Measurements from ENCODE around the gene TTLL11.
"Not testable (repeated sequence)": the region's sequence is repeated elsewhere in the genome, so short reads cannot be mapped to it uniquely, and the experiment has no call there.

Gene TTLL11

GRCh38 chr9:122000526-122000925 lies 92.6 kb downstream of the TTLL11 start:
- DNase-seq (ENCODE audit: low read depth) = not testable (repeated sequence)

DNA sequence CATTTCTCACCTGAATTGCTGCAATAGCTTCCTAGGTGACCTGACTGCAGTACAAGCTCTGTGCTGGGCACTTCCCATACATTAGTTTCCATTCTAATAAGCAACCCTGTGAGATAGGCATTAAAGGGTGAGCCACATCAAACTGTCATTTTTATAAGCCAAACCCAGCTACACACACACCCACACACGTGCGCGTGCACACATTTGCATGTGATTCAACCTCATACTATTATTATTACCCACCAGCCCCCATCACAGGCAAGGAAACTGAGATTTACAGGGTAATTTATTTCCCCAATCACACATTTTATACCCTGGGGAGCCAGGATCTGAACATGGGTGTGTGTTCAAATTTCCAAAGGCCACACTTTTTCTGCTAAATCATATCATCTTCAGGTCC lies 93.6 kb downstream of the TTLL11 start:
- DNase-seq (ENCODE audit: low read depth) = no peak

- no peak for DNase-seq (ENCODE audit: low read depth)
Measured at GRCh38 chr9:121998513-121999049, 94.5 kb downstream of the TTLL11 start.

GRCh38 chr9:121997791-121998190 lies 95.3 kb downstream of the TTLL11 start:
- no peak for DNase-seq (ENCODE audit: low read depth)

- no peak for DNase-seq (ENCODE audit: low read depth)
Measured at GRCh38 chr9:121996783-121997182, 96.3 kb downstream of the TTLL11 start.

DNA sequence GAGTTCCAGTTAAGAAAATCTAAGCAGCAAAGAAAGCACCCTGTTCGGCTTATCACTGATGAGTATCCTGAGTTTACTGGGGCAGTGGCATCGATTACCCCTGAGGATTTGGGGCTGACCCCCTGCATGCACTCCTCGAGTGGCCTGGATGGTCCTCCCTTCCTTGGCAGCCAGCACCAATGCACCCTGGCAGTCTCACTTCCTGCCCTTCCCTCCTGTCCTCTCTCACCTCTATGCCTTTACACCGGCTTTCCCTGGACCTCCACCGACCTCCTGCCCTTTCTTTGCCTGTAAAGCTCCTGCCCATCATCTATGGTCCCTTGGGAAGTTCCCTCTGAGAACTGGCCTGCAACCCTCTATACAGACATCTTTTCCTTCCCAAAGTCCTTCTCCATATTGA lies 97.1 kb downstream of the TTLL11 start:
- DNase-seq (ENCODE audit: low read depth) = no peak

DNA sequence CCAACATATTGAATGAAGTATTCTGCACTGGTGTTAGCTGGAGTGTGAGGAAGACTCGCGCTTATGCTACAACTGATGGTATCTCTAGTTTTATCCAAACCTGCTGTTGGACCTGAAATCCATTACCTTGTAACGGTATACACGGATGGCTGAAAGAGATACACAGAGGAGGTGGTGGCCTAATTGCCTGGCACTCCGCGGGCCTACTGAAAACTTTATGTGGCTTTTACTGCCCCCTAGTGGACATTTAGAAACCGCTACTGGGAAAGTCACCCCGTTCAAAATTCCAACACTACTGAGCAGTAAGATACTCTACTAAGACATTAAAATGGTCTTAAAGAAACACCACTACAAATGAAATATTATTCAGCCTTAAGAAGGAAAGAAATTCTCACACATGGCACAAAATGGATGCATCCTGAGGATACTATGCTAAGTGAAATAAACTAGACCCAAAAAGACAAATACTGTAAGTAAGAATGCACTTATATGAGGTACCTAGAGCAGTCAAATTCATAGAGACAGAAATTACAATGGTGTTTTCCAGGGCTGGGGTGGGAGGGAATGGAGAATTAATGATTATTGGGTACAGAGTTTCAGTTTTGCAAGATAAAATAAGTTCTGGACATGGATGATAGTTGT lies 100.4 kb downstream of the TTLL11 start:
- DNase-seq (ENCODE audit: low read depth) = no peak

GRCh38 chr9:121991307-121991661 lies 101.8 kb downstream of the TTLL11 start:
- DNase-seq (ENCODE audit: low read depth) = no peak

DNA sequence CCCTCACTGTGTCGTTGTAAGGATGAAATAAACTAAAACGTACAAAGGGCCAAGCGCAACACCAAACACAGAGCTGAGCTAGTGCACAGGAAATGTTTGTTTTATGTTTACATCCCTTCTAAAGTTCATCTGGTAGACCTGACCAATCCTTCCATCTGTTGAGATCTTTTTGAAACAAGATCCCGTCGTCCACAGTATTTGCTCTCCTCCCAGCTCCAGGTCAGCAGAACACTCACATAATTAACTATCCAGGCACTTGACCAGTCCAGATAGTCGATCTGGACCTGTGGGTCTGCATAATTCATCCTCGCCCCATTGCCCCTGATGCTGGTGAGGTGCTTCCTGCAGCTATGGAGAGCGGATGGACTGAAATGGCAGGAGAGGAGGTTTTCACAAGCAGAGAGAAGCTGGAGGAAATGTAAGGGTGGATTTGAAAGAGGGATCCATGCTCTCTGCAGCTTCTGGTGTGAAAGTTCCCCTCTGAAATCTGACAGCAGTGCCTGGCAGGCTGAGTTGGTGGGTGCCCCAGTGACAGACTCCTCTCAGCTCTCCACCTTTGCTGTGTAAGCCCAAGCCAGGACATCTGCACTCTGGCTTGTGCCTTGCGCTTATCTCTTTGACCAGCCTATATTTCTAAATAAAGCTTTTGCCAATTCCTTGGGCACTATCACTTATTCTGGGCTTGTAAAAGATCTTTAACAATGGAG lies 102.4 kb downstream of the TTLL11 start:
- DNase-seq (ENCODE audit: low read depth) = no peak

DNA sequence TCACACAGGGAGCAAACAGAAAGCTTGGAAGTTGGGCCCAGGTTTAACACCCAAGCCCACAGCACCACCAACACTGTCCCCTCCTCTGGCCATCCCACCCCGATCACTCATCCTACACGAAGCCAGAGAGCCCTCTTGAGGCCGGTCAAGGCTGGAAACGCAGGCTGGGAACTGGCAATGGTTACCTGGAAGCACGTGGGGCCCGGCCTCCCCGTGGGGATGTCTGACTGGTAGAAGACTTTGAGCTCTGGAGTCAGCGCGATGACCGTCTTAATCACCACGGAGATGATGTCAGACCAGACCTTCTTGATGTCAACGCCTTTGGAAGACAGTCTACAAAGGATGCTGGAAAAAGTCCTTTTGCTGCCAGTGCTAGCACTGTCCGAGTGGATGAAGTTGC lies 104.1 kb downstream of the TTLL11 start:
- DNase-seq (ENCODE audit: low read depth) = no peak

- no peak for DNase-seq (ENCODE audit: low read depth)
Measured at GRCh38 chr9:121987314-121987713, 105.8 kb downstream of the TTLL11 start.

GRCh38 chr9:121985792-121986494 lies 107.2 kb downstream of the TTLL11 start:
- DNase-seq (ENCODE audit: low read depth) = no peak

DNA sequence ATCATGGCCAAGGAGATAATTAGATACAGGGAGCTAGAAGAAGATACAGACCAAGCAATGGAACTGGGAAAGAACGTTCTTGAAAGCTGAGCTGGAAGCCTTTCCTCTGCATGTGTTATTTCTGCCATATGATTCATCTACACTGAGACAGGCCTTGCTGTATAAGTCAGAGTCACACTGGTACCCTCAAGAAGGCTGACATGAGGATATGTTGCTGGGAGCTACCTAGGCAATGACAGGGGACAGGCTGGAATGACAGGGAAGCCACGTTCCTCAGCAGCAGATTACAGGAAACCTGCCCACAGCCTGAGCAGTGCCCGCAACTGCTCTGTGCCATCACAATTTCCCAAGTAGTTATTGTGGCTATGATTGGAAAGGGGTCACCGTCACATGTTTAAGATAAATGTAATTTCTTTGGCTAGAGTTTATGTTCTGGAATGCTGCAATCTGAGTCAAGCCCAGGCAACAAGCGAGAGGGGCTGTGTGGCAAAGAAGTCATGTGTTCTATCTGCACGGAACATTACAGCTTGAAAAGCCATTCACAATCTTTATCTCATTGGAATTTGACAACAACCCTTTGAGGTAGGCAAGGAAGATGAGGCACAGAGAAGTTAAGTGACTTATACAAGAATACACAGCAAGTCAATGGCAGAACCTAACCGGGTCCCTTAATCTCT lies 108.2 kb downstream of the TTLL11 start:
- no peak for DNase-seq (ENCODE audit: low read depth)

DNA sequence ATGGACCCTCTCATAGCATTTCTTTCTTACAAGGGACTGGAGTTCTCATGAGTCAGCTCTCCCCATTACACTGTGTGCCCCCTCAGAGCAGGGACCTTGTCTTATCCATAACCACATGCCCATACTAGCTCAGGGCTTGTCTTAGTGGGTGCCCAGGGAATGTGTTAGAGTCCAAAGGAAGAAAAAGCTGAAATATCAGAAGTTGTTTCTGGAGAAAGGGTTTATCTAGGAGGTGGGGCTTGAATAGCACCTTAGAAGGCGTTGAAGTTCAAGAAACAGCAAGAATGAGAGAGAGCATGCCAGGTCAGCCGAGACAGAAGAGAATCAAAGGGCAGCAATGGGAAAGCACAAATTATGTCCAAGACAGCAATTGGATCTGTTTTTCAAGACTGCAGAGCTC lies 109.4 kb downstream of the TTLL11 start:
- no peak for DNase-seq (ENCODE audit: low read depth)

GRCh38 chr9:121981118-121981883 lies 111.8 kb downstream of the TTLL11 start:
- DNase-seq (ENCODE audit: low read depth) = no peak

DNA sequence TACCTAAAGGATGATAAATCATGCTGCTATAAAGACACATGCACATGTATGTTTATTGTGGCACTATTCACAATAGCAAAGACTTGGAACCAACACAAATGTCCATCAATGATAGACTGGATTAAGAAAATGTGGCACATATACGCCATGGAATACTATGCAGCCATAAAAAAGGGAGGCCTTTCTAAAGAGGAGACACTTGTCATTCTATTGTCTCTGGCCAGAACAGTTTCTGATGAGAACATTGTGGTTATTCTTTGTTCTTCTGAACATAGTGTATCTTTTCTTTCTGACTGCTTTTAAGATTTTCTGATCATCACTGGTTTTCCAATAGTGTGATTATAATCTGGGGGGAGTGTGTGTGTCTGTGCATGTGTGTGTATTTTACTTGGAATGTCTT lies 112.4 kb downstream of the TTLL11 start:
- not testable (repeated sequence) for DNase-seq (ENCODE audit: low read depth)

DNA sequence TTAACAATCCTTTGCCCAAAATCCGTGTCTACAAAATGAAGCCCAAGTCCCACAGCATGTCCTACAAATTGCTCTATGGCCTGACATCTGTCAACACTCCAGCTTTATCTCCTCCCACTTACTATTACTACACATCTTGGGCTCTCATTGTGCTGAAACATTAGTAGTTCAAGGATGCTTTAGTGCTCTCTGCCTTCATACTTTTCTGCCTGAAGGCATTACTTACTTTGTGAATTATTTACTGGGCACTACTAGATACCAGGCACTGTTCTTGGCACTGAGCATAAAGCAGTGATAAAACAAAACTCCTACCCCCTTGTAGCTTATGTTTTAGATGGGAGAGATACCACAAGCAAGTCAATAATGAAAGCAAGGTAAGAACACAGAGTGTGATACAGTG lies 113.4 kb downstream of the TTLL11 start:
- DNase-seq (ENCODE audit: low read depth) = no peak

GRCh38 chr9:121976751-121977150 lies 116.4 kb downstream of the TTLL11 start:
- no peak for DNase-seq (ENCODE audit: low read depth)

DNA sequence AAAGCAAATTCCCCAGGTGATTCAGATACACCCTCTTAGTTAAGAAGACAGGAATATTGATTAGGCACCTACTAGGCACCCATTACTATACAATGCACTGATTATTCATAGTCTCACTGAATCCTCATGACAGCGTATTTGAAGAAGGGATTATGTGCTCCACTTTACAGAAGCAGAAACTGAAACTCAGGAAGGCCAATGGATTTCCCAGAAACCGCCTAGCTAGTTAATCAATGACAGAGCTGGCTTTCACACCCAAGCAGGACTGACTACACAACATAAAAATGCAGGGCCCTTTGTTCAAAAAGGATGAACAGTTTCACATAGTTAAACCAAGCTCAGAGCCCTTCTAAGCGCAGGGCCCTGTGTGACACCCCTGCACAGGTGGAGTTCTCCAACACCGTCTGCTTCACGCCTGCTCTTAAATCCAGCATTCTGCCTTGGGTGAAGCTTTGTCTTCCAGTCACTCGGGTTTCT lies 117.3 kb downstream of the TTLL11 start:
- no peak for DNase-seq (ENCODE audit: low read depth)

- DNase-seq (ENCODE audit: low read depth) = no peak
Measured at GRCh38 chr9:121974421-121974820, 118.7 kb downstream of the TTLL11 start.

GRCh38 chr9:121972501-121972981 lies 120.6 kb downstream of the TTLL11 start:
- no peak for DNase-seq (ENCODE audit: low read depth)
